DMS53 treated with DMSO at 0.1 percent for 48 hours (cell line): ENCODE measurements around the gene CTAGE8.
"Not testable (repeated sequence)": the region's sequence is repeated elsewhere in the genome, so short reads cannot be mapped to it uniquely, and the experiment has no call there.

Experiments
- DNase-seq: peaks from one replicate; lab custom pipeline; 2025; ENCODE audit not compliant: unreplicated experiment; lab: John Stamatoyannopoulos, UW

Gene CTAGE8

DNA sequence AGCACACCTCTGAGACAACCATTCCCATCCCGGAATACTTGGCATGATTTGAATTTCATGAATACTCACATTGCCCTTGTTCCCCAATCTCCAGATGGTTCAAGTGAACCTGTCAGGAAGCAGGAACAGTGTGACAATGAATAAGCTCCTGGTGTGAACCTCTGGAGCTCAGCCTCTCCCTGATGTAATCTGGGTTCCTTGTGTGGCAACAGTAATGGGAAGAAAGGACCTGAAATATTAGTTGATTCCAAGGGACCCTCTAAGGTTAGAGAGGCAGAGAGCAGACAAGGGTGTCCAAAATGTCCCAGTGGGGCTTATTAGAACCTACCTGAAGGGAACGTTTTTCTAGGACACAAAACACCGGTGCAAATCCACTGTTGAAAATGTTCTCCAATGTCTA lies 13.0 kb downstream of the CTAGE8 start:
- DNase-seq: no peak

- DNase-seq: no peak
These were observed 13.6 kb downstream of the CTAGE8 start for GRCh38 chr7:144255471-144255897.

- DNase-seq: not testable (repeated sequence)
These were observed 16.8 kb downstream of the CTAGE8 start for GRCh38 chr7:144252307-144252706.

GRCh38 chr7:144247674-144248330 lies 21.3 kb downstream of the CTAGE8 start:
- DNase-seq: not testable (repeated sequence)

GRCh38 chr7:144246967-144247366 lies 22.1 kb downstream of the CTAGE8 start:
- DNase-seq: not testable (repeated sequence)

DNA sequence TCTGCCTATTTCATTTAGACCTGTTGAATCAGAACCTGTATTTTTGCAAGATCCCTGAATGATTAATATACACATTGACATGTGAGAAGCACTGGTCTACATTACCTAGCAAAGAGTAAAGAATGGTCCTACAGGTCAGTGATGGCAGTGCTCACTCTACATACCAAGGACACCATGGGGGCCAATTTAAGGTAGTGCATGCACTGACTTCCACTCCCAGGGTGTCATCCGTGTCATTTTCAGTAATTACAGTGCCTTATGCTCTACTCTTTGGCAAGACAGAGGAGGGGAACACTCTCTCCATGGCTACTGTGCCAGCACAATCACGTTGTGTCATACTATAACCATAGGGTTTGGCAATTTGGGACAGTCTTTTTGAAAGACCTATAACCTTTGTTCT lies 23.7 kb downstream of the CTAGE8 start:
- DNase-seq: not testable (repeated sequence)

DNA sequence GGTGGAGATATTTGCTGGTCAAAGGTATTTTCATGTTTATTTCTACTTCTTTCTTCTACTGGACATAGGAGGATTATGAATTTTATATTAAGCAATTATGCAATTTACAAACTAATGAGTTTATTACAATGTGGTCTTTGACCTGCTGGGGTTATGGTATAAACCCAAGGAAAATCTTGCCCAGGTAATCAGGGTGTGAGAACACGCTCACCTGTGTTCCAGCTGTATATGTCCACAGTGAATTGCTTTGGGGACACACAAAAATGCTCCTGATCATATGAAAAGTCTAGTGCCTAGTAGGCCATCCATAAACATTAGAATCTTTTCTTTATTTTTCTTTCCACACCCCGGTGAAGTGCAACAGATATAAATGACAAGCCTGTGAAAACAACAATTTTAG lies 29.7 kb downstream of the CTAGE8 start, which contains the start of gene OR2A42:
OR2A42 (minus strand) TSS at position 241 of the 400 bp plus-strand sequence. CDS start 6,762 bp downstream, outside the sequence.
- not testable (repeated sequence) for DNase-seq

DNA sequence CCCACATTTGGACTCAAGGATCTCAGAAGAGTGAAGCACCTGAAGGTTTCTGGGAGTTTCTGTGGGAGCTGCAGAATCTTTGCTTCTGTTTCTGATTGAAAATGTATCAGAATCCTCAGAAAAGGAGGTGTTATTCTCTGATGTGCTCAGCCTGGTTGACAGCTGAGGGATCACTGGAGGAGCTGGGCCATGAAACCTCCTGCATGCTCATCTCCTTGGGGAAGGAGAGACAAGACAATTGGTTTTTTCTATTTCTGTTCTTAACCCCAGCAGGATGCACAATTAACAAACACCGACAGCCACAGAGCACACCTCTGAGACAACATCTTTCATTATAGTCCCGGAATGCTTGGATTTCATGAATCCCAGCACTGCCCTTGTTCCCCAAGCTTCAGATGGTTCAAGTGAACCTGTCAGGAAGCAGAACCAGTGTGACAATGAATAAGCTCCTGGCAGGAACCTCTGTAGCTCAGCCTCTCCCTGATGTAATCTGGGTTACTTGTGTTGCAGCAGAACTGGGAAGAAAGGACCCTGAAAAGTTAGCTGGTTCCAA lies 30.5 kb downstream of the CTAGE8 start:
- DNase-seq: not testable (repeated sequence)

GRCh38 chr7:144233039-144233438 lies 36.0 kb downstream of the CTAGE8 start:
- DNase-seq: not testable (repeated sequence)

GRCh38 chr7:144231027-144231426 lies 38.1 kb downstream of the CTAGE8 start:
- not testable (repeated sequence) for DNase-seq

GRCh38 chr7:144228810-144229209 lies 40.3 kb downstream of the CTAGE8 start:
- not testable (repeated sequence) for DNase-seq

- not testable (repeated sequence) for DNase-seq
These were observed 42.2 kb downstream of the CTAGE8 start for GRCh38 chr7:144226866-144227265.

DNA sequence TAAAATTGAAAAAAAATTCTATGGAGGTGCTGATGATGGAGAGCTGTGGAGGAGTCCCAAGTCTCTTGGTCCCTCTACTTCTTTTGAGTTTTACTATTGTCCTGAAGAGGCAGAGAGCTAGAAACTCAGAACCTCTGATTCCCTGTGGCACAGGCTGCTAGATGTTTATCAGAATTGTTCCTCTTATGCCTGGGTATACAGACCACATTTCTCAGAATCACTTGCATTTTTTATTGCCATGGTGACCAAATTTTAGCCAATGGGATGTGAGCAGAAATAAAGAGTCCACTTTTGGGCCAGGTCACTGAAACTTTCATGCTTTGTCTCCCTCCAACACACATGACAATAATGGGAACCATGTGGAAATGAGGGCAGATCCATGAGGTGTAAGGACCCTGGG lies 45.4 kb downstream of the CTAGE8 start:
- not testable (repeated sequence) for DNase-seq

DNA sequence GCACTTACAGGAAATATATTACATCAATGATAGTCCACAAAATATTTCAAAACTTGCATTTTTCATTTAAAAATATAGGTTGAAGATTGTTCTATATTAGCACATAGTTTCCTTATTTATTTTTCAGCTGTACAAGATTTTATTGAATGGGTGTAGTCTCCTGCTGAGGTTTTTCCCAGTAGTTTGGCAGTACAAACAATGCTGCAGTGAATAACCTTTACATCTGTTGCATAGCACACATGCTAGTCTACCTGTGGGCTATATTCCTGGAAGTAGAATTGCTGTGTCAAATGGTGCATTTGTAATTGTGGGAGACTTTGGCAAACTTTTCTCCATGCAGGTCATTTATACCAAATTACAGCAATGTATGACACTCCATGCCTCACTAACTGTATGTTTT lies 48.6 kb downstream of the CTAGE8 start:
- not testable (repeated sequence) for DNase-seq

DNA sequence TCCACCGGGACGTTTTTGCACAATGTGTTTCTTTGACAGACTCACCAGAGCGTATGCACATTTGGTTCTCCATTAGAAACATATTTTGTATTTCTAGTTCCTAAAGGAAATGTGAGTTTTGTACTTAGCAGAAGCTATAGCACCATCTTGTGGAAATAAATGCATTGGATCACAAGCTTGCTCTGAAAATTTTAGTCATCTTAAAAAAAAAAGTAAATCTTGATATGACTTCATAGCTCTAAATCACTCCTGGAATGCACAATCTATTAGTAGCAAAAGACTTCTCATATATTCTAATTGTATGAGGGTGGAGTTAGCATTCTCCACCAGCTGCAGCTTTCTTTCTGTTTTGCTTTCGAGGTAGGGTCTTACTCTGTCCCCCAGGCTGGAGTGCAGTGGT lies 49.9 kb downstream of the CTAGE8 start:
- not testable (repeated sequence) for DNase-seq

DNA sequence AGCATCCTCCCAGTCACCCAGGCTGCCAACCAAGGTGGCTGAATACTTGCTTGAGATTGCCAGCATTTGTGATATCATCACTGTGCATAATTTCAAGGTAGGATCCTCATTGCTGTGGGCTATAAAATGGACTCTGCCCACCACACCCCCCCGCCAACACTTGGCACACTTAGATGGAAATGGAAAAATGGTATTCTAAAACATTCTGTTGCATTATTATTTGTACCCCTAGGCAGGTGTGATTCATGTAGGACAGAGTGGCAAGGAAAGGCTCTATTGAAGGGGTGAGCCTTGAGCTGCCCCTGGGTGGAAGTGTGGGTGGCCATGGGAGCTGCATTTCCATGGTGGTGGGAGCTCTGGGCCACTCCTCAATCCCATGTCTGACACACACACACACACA lies 50.5 kb downstream of the CTAGE8 start:
- not testable (repeated sequence) for DNase-seq

- DNase-seq: not testable (repeated sequence)
These were observed 51.9 kb downstream of the CTAGE8 start for GRCh38 chr7:144217200-144217599.
